GM18868 (cell line): Measurements from ENCODE around the gene KCND3.

Experiments
- ATAC-seq: cut with Tn5 transposase; IDR thresholded peaks from one replicate; pipeline ENCODE4 v1.9.1; 2021; ENCODE audit warnings: mild to moderate bottlenecking, moderate library complexity; ENCODE audit not compliant: unreplicated experiment

The KCND3 gene

DNA sequence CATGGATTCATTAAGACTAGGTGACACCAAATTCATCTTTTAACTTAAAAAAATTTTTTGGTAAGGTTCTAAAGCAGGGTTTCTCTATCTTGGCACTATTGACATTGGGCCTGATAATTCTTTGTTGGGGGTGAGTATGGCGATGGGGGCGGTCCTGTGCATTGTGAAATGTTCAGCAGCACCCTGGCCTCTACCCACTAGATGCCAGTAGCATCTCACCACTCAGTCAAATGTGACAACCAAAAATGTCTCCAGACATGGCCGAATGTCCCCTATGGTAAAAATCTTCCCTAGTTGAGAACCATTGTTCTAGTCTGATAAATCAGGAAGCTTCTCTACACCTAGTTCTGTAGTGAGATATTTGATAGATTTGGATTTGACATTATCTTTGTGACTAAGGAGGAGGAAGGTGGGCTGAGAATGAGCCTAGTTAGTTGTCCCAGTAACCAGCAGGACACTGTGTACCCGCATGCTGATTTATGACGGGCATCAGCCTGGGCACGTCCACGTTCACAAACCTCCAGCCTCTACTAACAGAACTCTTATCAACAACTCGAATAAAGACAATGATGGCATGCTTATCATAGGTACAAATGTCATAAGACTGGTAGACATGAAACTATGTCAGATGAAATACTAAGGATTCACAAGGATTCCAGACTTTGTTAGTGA lies 104.6 kb downstream of the KCND3 start:
- ATAC-seq, result no peak

DNA sequence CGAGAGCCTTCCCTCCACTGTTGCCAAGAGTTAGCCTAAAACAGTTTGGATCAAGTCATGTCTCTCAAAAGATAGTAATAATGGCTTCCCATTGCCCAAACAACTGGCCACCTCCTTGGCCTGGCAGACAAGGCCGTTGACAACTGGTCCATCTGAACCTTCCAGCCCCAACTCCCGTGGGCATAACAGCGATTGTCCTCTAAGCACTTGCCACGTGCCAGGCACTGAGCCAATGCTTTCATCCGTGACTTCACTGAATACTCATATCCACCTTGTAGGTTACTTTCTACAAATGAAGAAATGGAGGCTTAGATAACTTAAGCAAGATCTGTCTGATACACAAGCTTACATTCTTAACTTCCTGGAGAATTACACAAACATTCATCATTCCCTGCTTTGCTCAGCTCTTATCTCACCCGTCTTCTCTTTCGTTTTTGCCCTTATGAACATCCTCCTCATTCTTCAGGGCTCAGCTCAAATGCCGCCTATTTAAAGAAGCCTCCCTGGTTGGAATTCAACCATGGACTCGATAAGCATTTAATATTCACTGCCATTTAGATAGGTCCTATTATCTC lies 106.4 kb downstream of the KCND3 start:
- no peak for ATAC-seq

DNA sequence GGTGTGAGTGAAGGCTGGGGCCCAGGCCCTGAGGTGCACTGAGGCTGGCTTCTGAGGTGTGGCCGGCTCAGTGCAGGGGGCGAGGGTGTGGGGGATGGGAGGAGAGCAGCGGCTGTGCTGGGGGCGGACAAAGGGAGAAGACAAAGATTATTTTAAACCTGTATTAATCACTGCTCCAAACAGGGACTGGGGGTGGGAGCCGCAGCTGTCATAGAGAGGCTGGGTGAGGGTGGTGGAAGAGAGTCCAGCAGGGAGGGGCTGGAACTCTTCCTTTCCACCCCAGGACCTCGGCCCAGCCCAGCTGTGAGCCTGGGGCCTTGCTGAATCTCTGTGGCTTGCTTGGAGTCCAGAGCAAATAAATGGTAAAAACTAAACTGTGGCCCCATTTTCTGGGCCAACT lies 106.9 kb downstream of the KCND3 start:
- ATAC-seq, result no peak

DNA sequence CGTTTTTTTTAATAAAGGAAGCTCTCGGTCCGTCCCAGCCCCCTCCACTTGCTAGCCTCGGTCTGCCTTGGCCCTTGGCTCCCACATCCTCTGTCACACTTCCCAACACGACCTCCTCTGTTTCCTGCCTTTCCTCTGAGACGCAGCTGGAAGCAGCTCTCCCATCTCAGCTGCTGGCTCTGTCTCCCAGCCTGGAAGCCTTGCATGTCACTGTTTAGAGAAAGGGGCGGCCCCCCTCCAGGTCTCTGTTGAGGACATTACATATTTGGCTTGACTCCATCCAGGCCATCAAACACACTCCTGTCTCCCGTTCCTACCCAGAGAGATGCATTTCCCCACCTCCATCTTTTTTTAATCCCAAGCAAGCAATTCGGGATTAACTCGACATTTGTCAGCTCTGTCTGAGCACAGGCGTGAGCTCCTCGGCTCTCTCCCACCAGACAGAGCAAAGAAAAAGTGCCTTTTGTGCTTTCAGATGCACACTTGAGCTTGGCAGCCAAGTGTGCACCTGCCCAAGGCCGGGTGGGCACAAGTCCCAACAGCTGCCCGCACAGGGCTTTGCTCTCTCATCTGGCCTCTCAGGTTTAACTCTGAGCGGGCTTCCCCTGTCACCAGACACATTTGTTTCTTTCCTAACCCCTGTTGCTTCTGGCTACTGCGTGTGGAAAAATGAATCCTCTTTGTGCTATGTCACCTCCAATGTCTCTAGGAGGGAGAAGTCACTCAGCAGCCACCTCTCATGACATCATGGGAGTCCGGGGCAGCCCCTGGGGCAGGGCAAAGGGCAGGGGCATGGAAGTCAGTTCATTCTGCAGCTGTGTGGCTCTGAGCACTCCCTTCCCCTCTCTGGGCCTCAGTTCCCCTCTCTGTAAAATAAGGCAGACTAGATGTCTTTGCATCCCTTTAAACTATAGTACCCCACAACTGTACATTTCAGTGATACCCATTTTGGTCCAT lies 108.3 kb downstream of the KCND3 start:
- ATAC-seq, result no peak

DNA sequence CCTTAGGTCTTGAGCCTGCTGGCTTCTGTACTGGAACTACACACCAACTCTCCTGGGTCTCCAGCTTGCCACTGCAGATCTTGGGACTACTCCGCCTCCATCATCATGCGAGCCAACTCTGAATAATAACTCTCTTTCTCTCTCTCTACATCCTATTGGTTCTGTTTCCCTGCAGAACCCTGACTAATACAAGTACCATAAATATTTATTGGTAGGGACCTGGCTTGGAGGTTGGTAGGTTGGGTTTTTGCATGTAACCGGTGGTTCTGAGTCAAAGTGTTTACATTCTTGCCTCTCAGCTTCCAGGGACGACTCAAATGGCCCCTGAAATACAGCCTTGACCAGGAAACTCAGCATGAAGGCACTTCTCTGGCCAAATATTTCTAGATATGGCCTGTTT lies 110.4 kb downstream of the KCND3 start:
- ATAC-seq, result peak; percentile 12

DNA sequence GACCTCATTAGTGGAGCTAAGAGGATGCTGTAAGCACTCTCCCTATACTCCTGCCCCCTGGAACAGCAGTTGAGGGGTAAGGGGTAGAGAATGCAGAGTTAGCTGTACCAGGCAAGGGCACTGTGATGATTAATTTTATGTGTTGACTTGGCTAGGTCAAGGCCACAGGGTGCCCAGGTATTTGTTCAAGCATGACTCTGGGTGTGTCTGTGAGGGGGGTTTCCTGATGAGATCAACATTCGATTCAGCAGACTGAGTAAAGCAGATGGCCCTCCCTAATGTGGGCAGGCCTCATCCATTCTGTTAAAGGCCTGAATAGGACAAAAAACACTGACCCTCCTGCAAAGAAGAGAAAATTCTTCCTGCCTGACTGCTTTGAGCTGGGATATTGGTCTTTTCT lies 110.8 kb downstream of the KCND3 start:
- ATAC-seq, result peak; percentile 83

DNA sequence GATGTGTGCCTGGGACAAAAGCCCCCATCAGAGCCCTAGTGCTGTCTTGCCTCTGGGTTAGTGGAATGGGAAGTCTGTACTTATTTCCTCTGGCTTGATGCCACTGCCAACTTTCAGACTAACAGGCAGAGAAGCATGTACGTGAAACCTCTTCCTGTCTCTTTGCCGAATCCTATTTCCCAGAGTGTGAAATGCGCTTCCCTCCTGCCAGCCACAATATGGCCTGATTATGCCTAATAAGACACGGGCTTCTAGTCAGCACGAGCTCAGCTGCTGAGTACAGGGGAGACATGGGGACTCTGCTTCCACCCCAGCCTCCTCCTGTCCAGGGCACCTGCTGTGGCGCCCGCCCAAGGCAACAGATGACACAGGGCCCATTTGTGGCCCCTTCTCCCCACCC lies 111.4 kb downstream of the KCND3 start:
- no peak for ATAC-seq

DNA sequence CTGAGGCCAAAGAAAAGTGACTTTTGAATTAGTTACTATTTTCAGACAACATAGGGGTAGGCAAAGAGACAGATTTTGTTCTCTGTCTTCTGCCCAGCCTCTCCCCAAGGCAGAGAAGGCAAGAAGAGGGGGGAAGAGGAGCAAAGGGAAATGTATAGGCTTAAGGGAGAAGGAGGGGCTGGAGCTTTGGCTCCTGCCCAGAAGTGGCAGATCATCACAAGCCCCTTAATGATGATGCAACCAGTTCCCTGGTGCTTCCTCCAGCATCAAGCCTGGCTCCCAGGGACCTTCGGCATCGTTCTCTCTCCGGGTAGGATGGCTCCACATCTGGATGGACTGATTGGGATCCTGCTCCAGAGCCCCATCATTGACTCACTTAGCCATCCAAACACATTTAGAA lies 112.8 kb downstream of the KCND3 start:
- no peak for ATAC-seq

DNA sequence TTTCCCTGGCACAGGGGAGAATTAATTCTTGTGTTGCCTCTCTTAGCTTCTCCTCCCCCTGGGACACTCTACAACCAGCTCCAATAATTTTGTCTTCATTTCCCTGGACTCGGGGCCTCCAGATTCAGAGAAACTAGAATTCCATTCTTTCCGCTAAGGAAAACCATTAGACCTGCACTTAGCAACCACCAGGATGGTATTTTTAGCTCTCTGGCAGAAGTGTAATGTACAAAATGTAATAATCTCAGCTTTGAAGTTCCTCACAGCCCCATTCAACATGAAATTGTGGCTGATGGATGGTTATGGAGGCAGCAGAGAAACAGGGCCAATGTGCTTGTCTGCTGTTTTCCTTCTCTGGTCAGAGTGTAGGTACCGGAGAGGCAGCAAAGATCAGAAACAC lies 113.8 kb downstream of the KCND3 start:
- no peak for ATAC-seq

DNA sequence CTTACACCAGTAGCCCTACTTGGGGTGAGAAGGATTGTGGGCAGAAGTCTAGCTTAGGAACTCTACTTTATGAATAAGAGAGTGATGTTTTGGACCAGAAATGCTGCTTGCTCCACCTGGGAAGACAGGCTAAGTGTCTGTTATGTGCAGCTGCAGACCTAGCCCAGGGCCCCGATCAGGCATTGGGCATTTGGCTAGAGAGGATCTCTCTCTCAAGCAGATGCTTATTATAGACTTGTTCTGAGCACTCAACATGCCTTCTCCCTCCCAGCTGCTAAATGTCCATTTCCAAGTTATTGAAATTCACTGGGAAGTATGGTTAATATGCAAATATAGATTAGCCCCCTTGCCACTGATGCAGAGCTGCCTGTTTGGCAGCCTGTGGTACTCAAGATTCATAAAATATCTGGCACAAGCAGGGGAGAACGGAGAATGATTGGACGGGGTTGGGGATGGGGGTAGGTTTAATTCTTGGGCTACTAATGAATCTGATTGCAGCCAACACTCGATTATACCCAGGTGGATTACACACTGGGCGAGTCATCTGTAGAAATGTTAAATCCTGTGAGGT lies 115.9 kb downstream of the KCND3 start:
- ATAC-seq, result no peak

DNA sequence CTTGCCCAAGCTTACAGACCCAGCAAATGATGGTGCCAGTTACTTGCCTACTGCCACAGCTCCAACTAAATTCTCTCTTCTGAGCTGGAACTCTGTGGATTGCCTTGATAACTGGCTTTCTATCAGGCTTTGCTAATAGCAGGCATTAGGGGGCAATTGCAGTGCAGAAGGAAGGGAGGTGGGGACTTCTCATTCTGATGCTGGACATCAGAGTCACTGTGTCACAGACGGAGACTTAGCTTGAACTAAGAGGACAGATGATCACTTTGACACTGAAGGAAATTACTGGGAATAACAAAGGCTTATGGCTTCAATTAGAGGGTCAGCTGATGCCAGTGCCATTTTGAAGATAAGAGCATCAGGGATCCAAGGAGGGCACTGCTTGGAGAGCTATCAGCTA lies 119.3 kb downstream of the KCND3 start:
- ATAC-seq, result no peak

DNA sequence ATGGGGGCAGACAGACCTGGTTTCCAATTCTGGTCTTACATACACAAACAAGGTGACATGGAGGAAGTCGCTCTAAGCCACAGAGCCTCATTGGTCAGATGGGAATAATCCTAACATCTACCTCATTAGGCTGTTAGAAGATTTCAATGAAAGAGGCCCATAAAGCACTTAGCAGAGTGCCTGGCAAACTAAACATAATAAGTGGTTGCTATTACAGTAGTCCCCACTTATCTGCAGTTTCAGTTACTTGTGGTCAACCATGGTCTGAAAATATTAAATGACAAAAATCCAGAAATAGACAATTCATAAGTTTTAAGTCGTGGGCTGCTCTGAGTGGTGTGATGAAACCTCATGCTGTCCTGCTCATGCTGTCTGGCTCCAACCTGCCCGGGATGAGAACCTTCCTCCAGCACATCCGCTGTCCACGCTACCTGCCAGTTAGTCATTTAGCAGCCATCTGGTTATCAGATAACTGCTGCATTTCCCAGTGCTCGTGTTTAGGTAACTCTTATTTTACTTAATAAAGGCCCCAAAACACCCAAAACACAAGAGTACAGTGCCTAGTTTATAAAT lies 121.5 kb downstream of the KCND3 start:
- ATAC-seq, result no peak

DNA sequence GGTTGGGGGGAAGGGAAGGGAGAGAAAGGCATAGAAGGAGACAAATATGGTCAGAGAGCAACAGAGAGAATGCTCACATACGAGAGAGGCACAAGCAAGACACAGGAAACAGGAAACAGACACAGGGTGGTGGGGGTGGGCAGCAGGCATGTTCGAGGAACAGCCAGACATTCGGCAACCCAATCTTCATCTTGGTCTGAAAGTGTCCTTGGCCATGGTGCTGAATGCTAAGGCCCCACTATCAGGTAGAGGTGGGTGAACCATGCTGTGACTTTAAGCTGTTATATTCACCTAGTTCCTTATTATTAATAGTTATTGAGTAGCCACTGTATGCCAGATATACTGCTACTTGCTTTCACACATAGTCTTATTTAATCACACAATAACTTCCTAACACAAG lies 124.6 kb downstream of the KCND3 start:
- ATAC-seq, result no peak

DNA sequence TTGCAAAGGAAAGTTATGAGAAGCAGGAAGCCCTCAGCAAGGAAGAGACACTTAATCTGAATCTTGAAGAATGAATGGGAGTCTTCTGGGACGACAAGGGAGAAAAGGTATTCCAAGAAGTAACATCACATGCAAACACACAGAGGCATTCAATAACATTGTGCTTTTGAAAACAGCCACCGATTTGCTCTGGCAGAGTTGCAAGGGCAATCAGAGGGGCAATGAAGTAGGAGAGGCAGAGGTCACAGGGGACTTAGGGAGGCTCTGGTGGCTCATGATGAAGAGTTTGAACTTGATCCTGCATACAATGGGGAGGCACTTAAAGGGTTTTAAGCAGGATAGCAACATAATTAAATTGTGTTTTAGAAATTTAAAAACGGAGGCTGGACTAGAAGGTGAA lies 126.1 kb downstream of the KCND3 start:
- ATAC-seq, result no peak

DNA sequence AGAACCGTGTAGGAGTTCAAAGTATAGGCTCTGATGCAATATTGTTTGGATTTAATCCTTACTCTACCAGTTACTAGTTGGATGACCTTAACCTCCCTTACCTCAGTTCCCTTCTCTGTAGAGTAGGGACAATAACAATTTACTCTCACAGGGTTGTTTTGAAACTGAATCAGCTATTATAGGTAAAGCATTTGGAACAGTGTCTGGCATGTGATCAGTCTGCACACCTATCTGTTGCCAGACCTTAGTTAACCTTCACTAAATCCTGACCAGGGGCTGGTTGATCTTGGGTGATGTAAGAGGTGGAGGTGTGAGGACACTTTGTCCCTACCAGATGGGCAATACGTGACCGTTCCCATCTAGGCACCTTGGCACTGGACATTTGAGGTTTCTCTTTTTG lies 126.9 kb downstream of the KCND3 start:
- no peak for ATAC-seq

DNA sequence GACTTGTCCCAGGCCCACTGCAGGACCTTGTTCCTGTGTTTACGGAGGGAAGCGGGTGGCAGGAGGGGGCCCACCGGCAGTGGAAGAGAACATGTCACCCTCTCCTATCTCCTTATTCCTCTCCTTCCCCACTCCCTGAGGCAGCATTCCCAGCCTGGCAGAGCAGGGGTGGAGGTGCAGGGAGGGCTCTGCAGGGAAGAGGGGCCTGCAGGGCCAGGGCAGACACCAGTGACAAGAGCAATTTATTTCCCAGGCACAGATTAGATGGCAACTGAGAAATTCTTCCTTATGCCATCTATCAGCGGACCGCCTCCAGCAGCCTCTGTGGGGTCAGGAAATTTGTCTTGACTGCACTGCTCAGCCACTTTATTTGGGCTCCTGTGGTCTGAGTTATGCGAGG lies 127.9 kb downstream of the KCND3 start:
- no peak for ATAC-seq

DNA sequence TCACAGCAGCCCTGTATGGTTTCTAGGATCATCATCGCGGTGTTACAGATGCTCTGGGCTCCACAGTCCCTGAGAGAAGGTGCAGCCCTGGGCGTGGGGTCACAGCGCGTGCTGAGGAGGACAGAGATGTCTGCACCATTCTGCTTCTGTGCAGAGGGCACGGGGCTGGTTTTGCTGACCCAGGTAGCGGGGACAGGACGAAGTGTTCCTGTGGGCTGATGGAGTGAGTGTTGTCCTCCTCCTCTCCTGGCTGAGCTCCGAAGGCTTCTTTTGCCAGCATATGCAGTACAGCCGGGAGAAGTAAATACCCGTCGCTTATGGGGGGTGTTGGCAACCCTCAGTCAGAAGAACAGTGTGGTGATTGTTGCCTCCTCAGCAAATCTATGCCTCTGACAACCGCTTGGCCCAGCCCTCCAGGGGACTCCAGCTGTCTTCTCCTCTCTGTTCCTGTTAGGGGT lies 132.2 kb downstream of the KCND3 start:
- no peak for ATAC-seq

DNA sequence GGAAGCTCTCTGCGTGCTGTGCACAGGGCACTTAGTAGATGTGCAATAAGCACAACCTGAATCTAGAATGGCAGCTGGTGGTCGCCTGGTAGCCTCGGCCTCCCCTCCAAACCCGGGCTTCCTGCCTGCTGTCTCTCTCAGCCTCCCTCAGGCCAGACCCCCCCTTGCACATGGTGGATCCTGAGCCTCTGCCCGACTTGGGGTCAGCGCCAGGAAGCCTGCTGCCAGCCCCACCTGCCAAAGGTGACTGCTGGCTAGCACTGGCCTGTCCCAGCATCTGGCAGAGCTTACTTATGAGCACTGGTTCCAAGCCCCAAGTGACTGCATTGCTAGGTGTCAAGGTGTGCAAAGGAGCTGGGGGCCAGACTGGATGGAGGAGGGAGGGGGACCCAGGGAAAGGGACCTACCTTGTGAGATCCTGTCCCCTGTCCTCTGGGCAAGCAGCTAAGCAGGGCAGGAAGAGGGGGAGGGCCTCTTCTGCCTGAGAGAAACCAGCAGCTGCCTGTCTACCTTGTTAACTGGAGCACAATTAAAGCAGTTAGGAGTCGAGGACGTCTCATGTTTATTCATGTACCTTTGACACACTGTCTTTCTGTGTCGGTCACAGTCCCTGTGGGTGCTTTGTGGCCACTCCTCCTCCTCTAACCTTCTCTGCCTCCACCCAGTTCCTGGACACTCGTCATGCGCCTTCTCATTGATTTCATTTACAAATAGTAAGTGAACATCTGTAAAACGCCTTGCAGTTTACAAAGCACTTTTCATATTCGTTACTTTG lies 132.9 kb downstream of the KCND3 start:
- no peak for ATAC-seq

DNA sequence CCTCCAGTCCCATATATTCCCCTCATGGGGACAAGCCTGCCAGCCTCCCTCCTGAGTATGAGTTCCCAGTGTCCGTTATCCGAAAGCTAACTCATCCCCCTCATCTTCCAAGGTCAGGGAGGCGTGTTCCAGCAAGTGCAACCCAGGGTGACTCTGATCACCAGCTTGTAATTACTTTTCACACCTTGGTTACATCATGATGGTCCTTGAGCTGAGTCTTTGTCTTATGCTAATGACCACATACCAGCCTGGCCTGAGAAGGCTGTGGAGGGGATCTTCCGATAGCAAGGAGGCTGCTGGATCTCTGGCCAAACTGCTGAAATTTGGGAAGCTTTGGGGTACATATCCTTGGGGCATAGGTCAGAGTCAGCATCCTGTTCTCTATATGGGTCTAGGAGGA lies 134.2 kb downstream of the KCND3 start:
- no peak for ATAC-seq

DNA sequence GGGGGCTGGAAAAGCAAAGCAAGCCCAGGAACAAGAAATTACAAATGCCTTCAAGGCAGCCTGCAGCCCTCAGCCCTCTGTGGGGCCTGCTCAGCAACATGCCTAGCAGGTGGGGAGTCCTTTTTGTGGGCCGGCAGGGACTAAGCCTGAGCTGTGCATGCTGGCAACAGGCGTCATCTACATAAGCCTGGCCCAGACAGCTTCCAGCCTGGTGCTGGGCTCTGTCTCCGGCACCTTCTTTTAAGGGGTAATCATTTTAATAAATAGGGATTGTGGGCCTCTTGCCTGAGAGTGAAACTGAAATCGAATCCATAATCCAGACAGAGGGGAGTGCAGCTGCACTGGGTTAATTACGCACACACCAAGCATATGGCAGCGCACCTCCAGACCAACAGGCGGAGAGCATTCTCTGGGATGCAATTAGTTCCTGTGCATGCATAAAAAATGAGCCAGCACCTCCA lies 137.2 kb downstream of the KCND3 start:
- no peak for ATAC-seq
